ENCODE results near the gene SNX24. TPM values are rescaled to one million over a fixed set of nuclear protein-coding genes. Genes with fewer than 3 reads are reported as not detected.

Gene SNX24
- total RNA-seq, 1 donor from 2014 or later, result 21.0 TPM

- no peak for TF ChIP-seq EZH2phosphoT487 (IDR thresholded peaks at IDR 0.05)
- TF ChIP-seq EZH2 (IDR thresholded peaks at IDR 0.05), result no peak
- TF ChIP-seq, protein P1, sequence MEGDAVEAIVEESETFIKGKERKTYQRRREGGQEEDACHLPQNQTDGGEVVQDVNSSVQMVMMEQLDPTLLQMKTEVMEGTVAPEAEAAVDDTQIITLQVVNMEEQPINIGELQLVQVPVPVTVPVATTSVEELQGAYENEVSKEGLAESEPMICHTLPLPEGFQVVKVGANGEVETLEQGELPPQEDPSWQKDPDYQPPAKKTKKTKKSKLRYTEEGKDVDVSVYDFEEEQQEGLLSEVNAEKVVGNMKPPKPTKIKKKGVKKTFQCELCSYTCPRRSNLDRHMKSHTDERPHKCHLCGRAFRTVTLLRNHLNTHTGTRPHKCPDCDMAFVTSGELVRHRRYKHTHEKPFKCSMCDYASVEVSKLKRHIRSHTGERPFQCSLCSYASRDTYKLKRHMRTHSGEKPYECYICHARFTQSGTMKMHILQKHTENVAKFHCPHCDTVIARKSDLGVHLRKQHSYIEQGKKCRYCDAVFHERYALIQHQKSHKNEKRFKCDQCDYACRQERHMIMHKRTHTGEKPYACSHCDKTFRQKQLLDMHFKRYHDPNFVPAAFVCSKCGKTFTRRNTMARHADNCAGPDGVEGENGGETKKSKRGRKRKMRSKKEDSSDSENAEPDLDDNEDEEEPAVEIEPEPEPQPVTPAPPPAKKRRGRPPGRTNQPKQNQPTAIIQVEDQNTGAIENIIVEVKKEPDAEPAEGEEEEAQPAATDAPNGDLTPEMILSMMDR (IDR thresholded peaks at IDR 0.05), result no peak
- H3K4me2 ChIP-seq, result no peak overlapping the region
- DNase-seq (ENCODE audit: low spot score), result no peak
- peaks cover 9% of the 10 kb centered on the region for H3K4me1 Mint-ChIP-seq
- H3K9ac ChIP-seq, result no peak overlapping the region
- H3K27me3 Mint-ChIP-seq (ENCODE audit: insufficient read depth, low read depth), result no peaks in the 10 kb centered on the region
- no peaks in the 10 kb centered on the region for H3K9me3 ChIP-seq (ENCODE audit: low read depth)
- peaks cover 12% of the 10 kb centered on the region for H3K4me1 ChIP-seq
- H3K4me3 Mint-ChIP-seq, result no peak overlapping the region
- no peaks in the 10 kb centered on the region for H3K36me3 ChIP-seq
- no peak overlapping the region for H2AFZ ChIP-seq (replicated peaks)
- H3K9me3 Mint-ChIP-seq, result peaks cover 3% of the 10 kb centered on the region
- no peaks in the 10 kb centered on the region for H3F3A ChIP-seq (ENCODE audit: low read depth)
- no peaks in the 10 kb centered on the region for H4K20me1 ChIP-seq (ENCODE audit: low read depth)
- H3K79me2 ChIP-seq (ENCODE audit: low read depth), result no peaks in the 10 kb centered on the region
- H3K27ac Mint-ChIP-seq, result no peak overlapping the region
- H3K27me3 ChIP-seq, result no peaks in the 10 kb centered on the region
- no peak overlapping the region for H3K27ac ChIP-seq
- no peak overlapping the region for H3K4me3 ChIP-seq
- H3K36me3 Mint-ChIP-seq, result peaks cover 17% of the 10 kb centered on the region
These were observed 19.0 kb downstream of the SNX24 start for GRCh38 chr5:122864400-122864799.

DNA sequence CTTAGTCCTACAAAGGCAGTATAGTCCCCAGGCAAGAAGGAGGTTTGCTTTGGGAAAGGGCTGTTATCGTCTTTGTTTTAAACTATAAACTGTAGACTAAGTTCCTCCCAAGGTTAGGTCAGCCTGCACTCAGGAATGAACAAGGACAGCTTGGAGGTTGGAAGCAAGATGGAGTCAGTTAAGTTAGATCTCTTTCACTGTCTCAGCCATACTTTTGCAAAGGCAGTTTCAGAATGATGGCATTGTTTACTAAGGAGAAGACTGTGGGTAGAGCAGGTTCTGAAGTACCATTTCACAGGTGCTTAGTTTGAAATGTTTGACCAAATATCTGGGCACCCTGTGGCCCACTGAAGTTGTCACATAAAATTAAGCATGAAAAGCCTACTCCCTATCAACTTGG lies 19.4 kb downstream of the SNX24 start:
- Histone ChIP-seq H3F3A (ENCODE audit: low read depth) (no peaks in the 10 kb centered on the region), H3K79me2 (ENCODE audit: low read depth) (no peaks in the 10 kb centered on the region), H2AFZ (replicated peaks) (no peak overlapping the region), H3K4me2 (no peak overlapping the region), H4K20me1 (ENCODE audit: low read depth) (no peaks in the 10 kb centered on the region), H3K36me3 (no peaks in the 10 kb centered on the region), H3K4me3 (no peak overlapping the region), H3K27me3 (no peaks in the 10 kb centered on the region), H3K27ac (no peak overlapping the region), H3K9ac (no peak overlapping the region), H3K9me3 (ENCODE audit: low read depth) (no peaks in the 10 kb centered on the region), H3K4me1 (peaks cover 8% of the 10 kb centered on the region)
- TF ChIP-seq, protein P1 (IDR thresholded peaks at IDR 0.05), result no peak
- TF ChIP-seq EZH2 (IDR thresholded peaks at IDR 0.05), result no peak
- TF ChIP-seq EZH2phosphoT487 (IDR thresholded peaks at IDR 0.05), result no peak
- no peak for DNase-seq (ENCODE audit: low spot score)
- Mint-ChIP-seq H3K4me1 (peaks cover 8% of the 10 kb centered on the region), H3K27ac (no peak overlapping the region), H3K27me3 (ENCODE audit: insufficient read depth, low read depth) (no peaks in the 10 kb centered on the region), H3K4me3 (no peak overlapping the region), H3K9me3 (peaks cover 3% of the 10 kb centered on the region), H3K36me3 (peaks cover 17% of the 10 kb centered on the region)

DNA sequence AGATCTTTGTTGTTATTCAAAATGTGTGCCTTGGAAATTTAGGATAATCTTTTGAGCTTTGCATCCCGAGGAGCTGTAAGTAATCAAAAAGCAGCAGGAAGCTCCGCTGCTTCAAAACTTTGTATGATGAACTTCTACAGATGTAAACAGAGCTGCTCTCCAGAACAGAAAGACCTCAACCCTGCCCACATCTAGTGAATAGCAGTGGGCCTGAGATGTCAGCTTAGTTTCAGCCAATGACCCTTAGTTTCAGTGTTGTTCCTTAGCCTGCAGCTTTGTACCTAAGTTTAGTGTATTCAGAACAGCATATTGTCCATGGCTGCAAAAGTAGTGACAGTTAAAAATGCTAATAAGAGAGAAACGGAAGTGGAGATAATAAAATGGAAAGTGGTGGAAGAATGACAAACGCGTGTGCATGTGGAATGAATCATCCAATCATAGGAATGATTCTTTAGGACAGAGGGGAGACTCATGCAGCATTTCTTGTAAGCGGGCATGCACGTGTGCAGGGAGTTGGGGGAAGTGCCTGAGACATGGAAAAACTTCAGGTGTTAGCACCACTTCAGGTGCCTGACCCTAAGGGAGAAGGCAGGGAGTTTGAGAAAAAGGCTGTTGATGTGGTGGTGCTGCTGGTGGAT lies 24.9 kb downstream of the SNX24 start:
- H3K9ac ChIP-seq, result no peak overlapping the region
- no peaks in the 10 kb centered on the region for H3K27me3 ChIP-seq
- H3K9me3 ChIP-seq (ENCODE audit: low read depth), result no peaks in the 10 kb centered on the region
- H3K4me3 ChIP-seq, result no peak overlapping the region
- H3K4me1 ChIP-seq, result peaks cover 3% of the 10 kb centered on the region
- no peak overlapping the region for H3K4me3 Mint-ChIP-seq
- H3K4me2 ChIP-seq, result no peak overlapping the region
- peak overlapping the region; percentile 6 for H3K27ac Mint-ChIP-seq
- no peak overlapping the region for H3K27ac ChIP-seq
- H3K36me3 ChIP-seq, result no peaks in the 10 kb centered on the region
- H4K20me1 ChIP-seq (ENCODE audit: low read depth), result no peaks in the 10 kb centered on the region
- no peaks in the 10 kb centered on the region for H3K9me3 Mint-ChIP-seq
- H3F3A ChIP-seq (ENCODE audit: low read depth), result no peaks in the 10 kb centered on the region
- H3K36me3 Mint-ChIP-seq, result peaks cover 14% of the 10 kb centered on the region
- TF ChIP-seq, protein P1 (IDR thresholded peaks at IDR 0.05), result no peak
- TF ChIP-seq EZH2phosphoT487 (IDR thresholded peaks at IDR 0.05) (no peak), EZH2 (IDR thresholded peaks at IDR 0.05) (no peak)
- H3K27me3 Mint-ChIP-seq (ENCODE audit: insufficient read depth, low read depth), result no peaks in the 10 kb centered on the region
- H2AFZ ChIP-seq (replicated peaks), result no peak overlapping the region
- no peaks in the 10 kb centered on the region for H3K79me2 ChIP-seq (ENCODE audit: low read depth)
- DNase-seq (ENCODE audit: low spot score), result no peak
- H3K4me1 Mint-ChIP-seq, result peaks cover 10% of the 10 kb centered on the region

All from neural progenitor cell (in vitro differentiated cells).